Activated T-cell treated with anti-CD3 and anti-CD28 coated beads, Interleukin-2, amount 50 U/mL, for 72 hours (primary cell): ENCODE measurements around the gene RNU1-4. TPM values are rescaled to one million over a fixed set of nuclear protein-coding genes. Genes with fewer than 3 reads are reported as not detected.
"Not testable (repeated sequence)": the region's sequence is repeated elsewhere in the genome, so short reads cannot be mapped to it uniquely, and the experiment has no call there.

Experiments used
- ATAC-seq, 2 donors: fragments of 150-1000 bp; cut with Tn5 transposase; replicated peaks in 1 of 2; 2 replicates each; pipeline ENCODE4 v1.10.0; 2021; ENCODE audit warnings: moderate library complexity in 2 of 2, mild to moderate bottlenecking in 1 of 2
- DNase-seq, 2 donors: peaks; one replicate each; pipeline ENCODE4 v3.0.0; 2021 to 2022; ENCODE audit warnings: mixed read lengths in 1 of 2
- H3K27ac Mint-ChIP-seq: one replicate; pipeline ENCODE4 v1.8.0; 2022; ENCODE audit warnings: mild to moderate bottlenecking, moderate library complexity, mixed read lengths
- H3K27me3 Mint-ChIP-seq: one replicate; pipeline ENCODE4 v1.8.0; 2022; ENCODE audit warnings: low read depth, mixed read lengths
- H3K36me3 Mint-ChIP-seq, 2 donors: one replicate each; pipeline ENCODE4 v1.8.0; 2022; ENCODE audit warnings: mixed read lengths in 2 of 2, mild to moderate bottlenecking in 1 of 2; ENCODE audit not compliant: insufficient read depth in 2 of 2
- H3K4me1 Mint-ChIP-seq: one replicate; pipeline ENCODE4 v1.8.0; 2022; ENCODE audit warnings: low read depth, mixed read lengths
- H3K4me3 Mint-ChIP-seq, 2 donors: one replicate each; pipeline ENCODE4 v1.8.0; 2022; ENCODE audit warnings: mild to moderate bottlenecking in 2 of 2, mixed read lengths in 2 of 2, moderate library complexity in 2 of 2
- H3K9me3 Mint-ChIP-seq, 2 donors: one replicate each; pipeline ENCODE4 v1.8.0; 2022; ENCODE audit warnings: mixed read lengths in 2 of 2
- total RNA-seq, 2 donors: library from RNA; stranded (reverse); gene quantifications; one replicate each; pipeline ENCODE4 v1.2.3, GENCODE V29; 2022

Gene RNU1-4
- total RNA-seq, 2 donors from 2014 or later = 1,100 to 1,278 TPM

GRCh38 chr1:16713480-16713879 lies 26.8 kb upstream of the RNU1-4 start:
- not testable (repeated sequence) for ATAC-seq, H3K27me3 Mint-ChIP-seq, H3K9me3 Mint-ChIP-seq, H3K4me1 Mint-ChIP-seq, H3K4me3 Mint-ChIP-seq, DNase-seq, H3K27ac Mint-ChIP-seq, H3K36me3 Mint-ChIP-seq

GRCh38 chr1:16716691-16717335 lies 23.5 kb upstream of the RNU1-4 start:
- Mint-ChIP-seq H3K9me3 (no peaks in the 10 kb centered on the region), H3K27me3 (peaks cover 26% of the 10 kb centered on the region), H3K36me3 (no peaks in the 10 kb centered on the region), H3K4me1 (no peaks in the 10 kb centered on the region), H3K27ac (no peak overlapping the region), H3K4me3 (no peak overlapping the region)
- ATAC-seq = no peak
- DNase-seq = no peak

- no peak overlapping the region for H3K27ac Mint-ChIP-seq
- H3K36me3 Mint-ChIP-seq = no peaks in the 10 kb centered on the region
- no peaks in the 10 kb centered on the region for H3K9me3 Mint-ChIP-seq
- ATAC-seq (peak in 1 of 2 donors; percentile 27), DNase-seq (no peak)
- peaks cover 32% of the 10 kb centered on the region for H3K27me3 Mint-ChIP-seq
- H3K4me3 Mint-ChIP-seq = no peak overlapping the region
- H3K4me1 Mint-ChIP-seq = no peaks in the 10 kb centered on the region
Observed at GRCh38 chr1:16717336-16718098, 22.8 kb upstream of the RNU1-4 start.

GRCh38 chr1:16718099-16718907 lies 22.0 kb upstream of the RNU1-4 start:
- not testable (repeated sequence) for H3K36me3 Mint-ChIP-seq, H3K4me3 Mint-ChIP-seq, ATAC-seq, DNase-seq, H3K27ac Mint-ChIP-seq, H3K9me3 Mint-ChIP-seq, H3K4me1 Mint-ChIP-seq
- H3K27me3 Mint-ChIP-seq = peaks cover 35% of the 10 kb centered on the region

GRCh38 chr1:16718908-16719533 lies 21.3 kb upstream of the RNU1-4 start:
- no peaks in the 10 kb centered on the region for H3K4me1 Mint-ChIP-seq
- H3K27me3 Mint-ChIP-seq = peaks cover 41% of the 10 kb centered on the region
- DNase-seq = no peak

GRCh38 chr1:16719571-16720350 lies 20.6 kb upstream of the RNU1-4 start:
- H3K9me3 Mint-ChIP-seq = no peaks in the 10 kb centered on the region
- H3K4me3 Mint-ChIP-seq = no peak overlapping the region
- H3K27ac Mint-ChIP-seq = no peak overlapping the region
- no peaks in the 10 kb centered on the region for H3K4me1 Mint-ChIP-seq
- DNase-seq (no peak), ATAC-seq (no peak)
- H3K27me3 Mint-ChIP-seq = peaks cover 41% of the 10 kb centered on the region
- no peaks in the 10 kb centered on the region for H3K36me3 Mint-ChIP-seq

More at GRCh38 chr1:16718908-16719533, 21.3 kb upstream of the RNU1-4 start:
- ATAC-seq = no peak
- Mint-ChIP-seq H3K9me3 (no peaks in the 10 kb centered on the region), H3K27ac (no peak overlapping the region), H3K4me3 (no peak overlapping the region), H3K36me3 (no peaks in the 10 kb centered on the region)

- H3K27me3 Mint-ChIP-seq = peaks cover 41% of the 10 kb centered on the region
- no peaks in the 10 kb centered on the region for H3K4me1 Mint-ChIP-seq
- no peak for DNase-seq
Observed at GRCh38 chr1:16720351-16721223, 19.7 kb upstream of the RNU1-4 start.

GRCh38 chr1:16721871-16722641 lies 18.3 kb upstream of the RNU1-4 start:
- Mint-ChIP-seq H3K4me3 (no peak overlapping the region), H3K9me3 (no peaks in the 10 kb centered on the region), H3K27ac (no peak overlapping the region), H3K36me3 (no peaks in the 10 kb centered on the region), H3K27me3 (peaks cover 39% of the 10 kb centered on the region), H3K4me1 (no peaks in the 10 kb centered on the region)
- DNase-seq = no peak
- no peak for ATAC-seq

More at GRCh38 chr1:16720351-16721223, 19.7 kb upstream of the RNU1-4 start:
- Mint-ChIP-seq H3K36me3 (no peaks in the 10 kb centered on the region), H3K27ac (no peak overlapping the region), H3K4me3 (no peak overlapping the region), H3K9me3 (no peaks in the 10 kb centered on the region)
- no peak for ATAC-seq

- H3K27ac Mint-ChIP-seq = no peak overlapping the region
- ATAC-seq (no peak), DNase-seq (no peak)
- peaks cover 27% of the 10 kb centered on the region for H3K27me3 Mint-ChIP-seq
- no peaks in the 10 kb centered on the region for H3K9me3 Mint-ChIP-seq
- H3K4me1 Mint-ChIP-seq = no peaks in the 10 kb centered on the region
- H3K36me3 Mint-ChIP-seq = no peaks in the 10 kb centered on the region
- no peak overlapping the region for H3K4me3 Mint-ChIP-seq
Observed at GRCh38 chr1:16724718-16725438, 15.4 kb upstream of the RNU1-4 start.

GRCh38 chr1:16725439-16726245 lies 14.7 kb upstream of the RNU1-4 start:
- H3K9me3 Mint-ChIP-seq, H3K36me3 Mint-ChIP-seq: not testable (repeated sequence)

More at GRCh38 chr1:16725439-16726245, 14.7 kb upstream of the RNU1-4 start:
- not testable (repeated sequence) for H3K4me3 Mint-ChIP-seq, ATAC-seq, H3K4me1 Mint-ChIP-seq, DNase-seq, H3K27ac Mint-ChIP-seq
- H3K27me3 Mint-ChIP-seq = peaks cover 24% of the 10 kb centered on the region
